ENCODE results near the gene TYR.
"Not testable (repeated sequence)": the region's sequence is repeated elsewhere in the genome, so short reads cannot be mapped to it uniquely, and the experiment has no call there.

TYR gene

GRCh38 chr11:89272540-89273088, 94.9 kb downstream of the TYR start:
- DNase-seq = not testable (repeated sequence)

GRCh38 chr11:89273220-89273619, 95.5 kb downstream of the TYR start:
- not testable (repeated sequence) for DNase-seq

- DNase-seq = no peak
Observed at GRCh38 chr11:89275966-89276365, 98.3 kb downstream of the TYR start.

GRCh38 chr11:89279176-89279575, 101.5 kb downstream of the TYR start:
- DNase-seq = no peak

- not testable (repeated sequence) for DNase-seq
Observed at GRCh38 chr11:89281032-89281677, 103.5 kb downstream of the TYR start.

- DNase-seq = not testable (repeated sequence)
Observed at GRCh38 chr11:89286601-89287000, 108.9 kb downstream of the TYR start.

- not testable (repeated sequence) for DNase-seq
Observed at GRCh38 chr11:89288004-89288403, 110.3 kb downstream of the TYR start.

GRCh38 chr11:89293965-89294679, 116.4 kb downstream of the TYR start:
- no peak for DNase-seq

GRCh38 chr11:89295023-89295422, 117.3 kb downstream of the TYR start:
- DNase-seq = not testable (repeated sequence)

- DNase-seq = not testable (repeated sequence)
Observed at GRCh38 chr11:89303029-89303428, 125.4 kb downstream of the TYR start.

GRCh38 chr11:89308272-89308671, 130.6 kb downstream of the TYR start:
- DNase-seq = not testable (repeated sequence)

GRCh38 chr11:89309321-89309985, 131.8 kb downstream of the TYR start:
- not testable (repeated sequence) for DNase-seq

GRCh38 chr11:89310607-89311006, 132.9 kb downstream of the TYR start:
- not testable (repeated sequence) for DNase-seq

- no peak for DNase-seq
Observed at GRCh38 chr11:89321401-89321800, 143.7 kb downstream of the TYR start.

- DNase-seq = no peak
Observed at GRCh38 chr11:89327885-89328284, 150.2 kb downstream of the TYR start.

GRCh38 chr11:89331940-89332339, 154.3 kb downstream of the TYR start:
- not testable (repeated sequence) for DNase-seq

- not testable (repeated sequence) for DNase-seq
Observed at GRCh38 chr11:89333704-89334103, 156.0 kb downstream of the TYR start.

GRCh38 chr11:89337100-89337650, 159.5 kb downstream of the TYR start:
- not testable (repeated sequence) for DNase-seq

GRCh38 chr11:89338073-89338472, 160.4 kb downstream of the TYR start:
- not testable (repeated sequence) for DNase-seq

- not testable (repeated sequence) for DNase-seq
Observed at GRCh38 chr11:89340450-89340849, 162.8 kb downstream of the TYR start.

GRCh38 chr11:89342880-89343572, 165.4 kb downstream of the TYR start:
- DNase-seq = not testable (repeated sequence)

Data from NCI-H2081 treated with DMSO at 0.1 percent for 48 hours (cell line).